ENCODE data around the gene DEFB127.

Gene DEFB127

GRCh38 chr20:152131-152530 lies 5.1 kb upstream of the DEFB127 start:
- no peaks in the 10 kb centered on the region for H3F3A ChIP-seq (ENCODE audit: insufficient read depth, low read length)

GRCh38 chr20:164618-165017 lies 7.4 kb downstream of the DEFB127 start:
- Histone ChIP-seq H4K20me1 (ENCODE audit: insufficient read depth, low read length) (no peaks in the 10 kb centered on the region), H2AFZ (ENCODE audit: low read length) (no peak overlapping the region), H3K79me2 (ENCODE audit: insufficient read depth, low read length) (no peaks in the 10 kb centered on the region), H3K36me3 (ENCODE audit: insufficient read depth, low read length) (no peaks in the 10 kb centered on the region), H3K4me2 (ENCODE audit: low read length) (no peak overlapping the region), H3F3A (ENCODE audit: insufficient read depth, low read length) (no peaks in the 10 kb centered on the region), H3K27me3 (ENCODE audit: insufficient read depth, low read length) (no peaks in the 10 kb centered on the region), H3K4me1 (ENCODE audit: insufficient read depth, low read length, severe bottlenecking) (no peaks in the 10 kb centered on the region), H3K9me3 (ENCODE audit: low read length) (no peaks in the 10 kb centered on the region), H3K4me3 (ENCODE audit: low read depth, low read length, poor library complexity, severe bottlenecking) (no peak overlapping the region), H3K9me2 (ENCODE audit: low read depth, low read length) (no peaks in the 10 kb centered on the region), H3K27ac (ENCODE audit: low read depth, low read length, poor library complexity, severe bottlenecking) (no peak overlapping the region), H3K9ac (ENCODE audit: low read length) (no peak overlapping the region)
- TF ChIP-seq EZH2 (IDR thresholded peaks at IDR 0.05; ENCODE audit: borderline replicate concordance, low read length) (no peak), CTCF (IDR thresholded peaks at IDR 0.05; ENCODE audit: low read length) (no peak)

More at GRCh38 chr20:152131-152530, 5.1 kb upstream of the DEFB127 start:
- no peak overlapping the region for H2AFZ ChIP-seq (ENCODE audit: low read length)
- TF ChIP-seq CTCF (IDR thresholded peaks at IDR 0.05; ENCODE audit: low read length) (no peak), EZH2 (IDR thresholded peaks at IDR 0.05; ENCODE audit: borderline replicate concordance, low read length) (no peak)
- H3K4me3 ChIP-seq (ENCODE audit: low read depth, low read length, poor library complexity, severe bottlenecking), result no peak overlapping the region
- 0 out of 2 replicates have a peak, but pooled peaks cover 4% of the 10 kb centered on the region for H3K27me3 ChIP-seq (ENCODE audit: insufficient read depth, low read length)
- H3K9me3 ChIP-seq (ENCODE audit: low read length), result no peaks in the 10 kb centered on the region
- H3K4me2 ChIP-seq (ENCODE audit: low read length), result no peak overlapping the region
- H3K4me1 ChIP-seq (ENCODE audit: insufficient read depth, low read length, severe bottlenecking), result no peaks in the 10 kb centered on the region
- H3K79me2 ChIP-seq (ENCODE audit: insufficient read depth, low read length), result no peaks in the 10 kb centered on the region
- H3K36me3 ChIP-seq (ENCODE audit: insufficient read depth, low read length), result no peaks in the 10 kb centered on the region
- no peaks in the 10 kb centered on the region for H4K20me1 ChIP-seq (ENCODE audit: insufficient read depth, low read length)
- H3K9ac ChIP-seq (ENCODE audit: low read length), result no peak overlapping the region
- H3K27ac ChIP-seq (ENCODE audit: low read depth, low read length, poor library complexity, severe bottlenecking), result no peak overlapping the region
- H3K9me2 ChIP-seq (ENCODE audit: low read depth, low read length), result no peaks in the 10 kb centered on the region

GRCh38 chr20:168876-169275 lies 11.6 kb downstream of the DEFB127 start:
- H3K9me2 ChIP-seq (ENCODE audit: low read depth, low read length), result no peaks in the 10 kb centered on the region
- no peaks in the 10 kb centered on the region for H3K79me2 ChIP-seq (ENCODE audit: insufficient read depth, low read length)
- H3K4me2 ChIP-seq (ENCODE audit: low read length), result no peak overlapping the region
- no peaks in the 10 kb centered on the region for H3K9me3 ChIP-seq (ENCODE audit: low read length)
- no peaks in the 10 kb centered on the region for H3K36me3 ChIP-seq (ENCODE audit: insufficient read depth, low read length)
- no peaks in the 10 kb centered on the region for H3K27me3 ChIP-seq (ENCODE audit: insufficient read depth, low read length)
- H3K4me1 ChIP-seq (ENCODE audit: insufficient read depth, low read length, severe bottlenecking), result no peaks in the 10 kb centered on the region
- H3F3A ChIP-seq (ENCODE audit: insufficient read depth, low read length), result no peaks in the 10 kb centered on the region
- H4K20me1 ChIP-seq (ENCODE audit: insufficient read depth, low read length), result no peaks in the 10 kb centered on the region
- TF ChIP-seq CTCF (IDR thresholded peaks at IDR 0.05; ENCODE audit: low read length), result no peak
- TF ChIP-seq EZH2 (IDR thresholded peaks at IDR 0.05; ENCODE audit: borderline replicate concordance, low read length), result no peak
- H3K4me3 ChIP-seq (ENCODE audit: low read depth, low read length, poor library complexity, severe bottlenecking), result no peak overlapping the region
- no peak overlapping the region for H3K9ac ChIP-seq (ENCODE audit: low read length)
- no peak overlapping the region for H3K27ac ChIP-seq (ENCODE audit: low read depth, low read length, poor library complexity, severe bottlenecking)
- no peak overlapping the region for H2AFZ ChIP-seq (ENCODE audit: low read length)

Measured in OCI-LY1 (cell line).